IMR-90 (cell line): ENCODE data around the gene DNAAF2. TPM values are rescaled to one million over a fixed set of nuclear protein-coding genes. Genes with fewer than 3 reads are reported as not detected.

Source experiments
- ATAC-seq: fragments of 200-7000 bp; cut with Tn5 transposase; 2 replicates; pipeline ENCODE4 v1.9.1; 2020; ENCODE audit warnings: low read depth, mild to moderate bottlenecking, moderate library complexity
- BruUV-seq: library from RNA; stranded (reverse); fragments of 400-500 nt; replicated peaks from 2 replicates; lab custom pipeline; 2021; lab: Mats Ljungman, UMichigan
- CTCF ChIA-PET: fragments of 300-600 bp; formaldehyde crosslinking; extraction: SDS; loops from one replicate; lab custom pipeline; 2021; ENCODE audit warnings: antibody characterized with exemption; lab: Yijun Ruan, JAX
- POLR2A ChIA-PET: fragments of 300-600 bp; sonication (Branson Sonifier 250); formaldehyde crosslinking; loops from one replicate; lab custom pipeline; 2022; ENCODE audit warnings: antibody characterized with exemption; ENCODE audit not compliant: unreplicated experiment; lab: Charles Lee
- DNase-seq: peaks from one replicate; pipeline ENCODE4 v3.0.0; 2013
- H2AFZ ChIP-seq: replicated peaks from 2 replicates; pipeline ENCODE3; 2013; ENCODE audit warnings: low read length, mild to moderate bottlenecking; ENCODE audit not compliant: poor library complexity
- H2AK5ac ChIP-seq: 2 replicates; pipeline ENCODE4 v1.6.1; 2013; ENCODE audit warnings: low read depth, low read length, inconsistent platforms
- H2AK9ac ChIP-seq: replicated peaks from 2 replicates; pipeline ENCODE3; 2013; ENCODE audit warnings: mild to moderate bottlenecking, low read depth, low read length, moderate library complexity; ENCODE audit not compliant: poor library complexity
- H2BK120ac ChIP-seq: 2 replicates; pipeline ENCODE4 v1.6.1; 2013; ENCODE audit warnings: low read depth, low read length, inconsistent platforms
- H2BK15ac ChIP-seq: 3 replicates; pipeline ENCODE4 v1.6.1; 2013; ENCODE audit warnings: low read depth, low read length, inconsistent platforms
- H2BK20ac ChIP-seq: 2 replicates; pipeline ENCODE4 v1.6.1; 2013; ENCODE audit warnings: low read depth, mild to moderate bottlenecking, inconsistent platforms, low read length, moderate library complexity
- H2BK5ac ChIP-seq: 2 replicates; pipeline ENCODE4 v1.6.1; 2013; ENCODE audit warnings: mild to moderate bottlenecking, low read depth, low read length, inconsistent platforms; ENCODE audit not compliant: poor library complexity, severe bottlenecking
- H3K14ac ChIP-seq: replicated peaks from 2 replicates; pipeline ENCODE4 v1.6.1; 2013; ENCODE audit warnings: low read depth, low read length, inconsistent platforms
- H3K18ac ChIP-seq: 2 replicates; pipeline ENCODE4 v1.6.1; 2013; ENCODE audit warnings: low read depth, low read length, control low read depth
- H3K23ac ChIP-seq: 2 replicates; pipeline ENCODE4 v1.6.1; 2013; ENCODE audit warnings: low read depth, low read length, inconsistent platforms
- H3K27ac ChIP-seq: 2 replicates; pipeline ENCODE4 v1.5.1; 2013; ENCODE audit warnings: mild to moderate bottlenecking, control low read depth, low read length; ENCODE audit not compliant: insufficient read depth
- H3K27me3 ChIP-seq: 2 replicates; pipeline ENCODE4 v1.6.1; 2013; ENCODE audit warnings: low read length; ENCODE audit not compliant: control insufficient read depth, insufficient read depth
- H3K36me3 ChIP-seq: 2 replicates; pipeline ENCODE4 v1.6.1; 2013; ENCODE audit warnings: low read length, mixed read lengths; ENCODE audit not compliant: control insufficient read depth, insufficient read depth
- H3K4ac ChIP-seq: 2 replicates; pipeline ENCODE4 v1.6.1; 2013; ENCODE audit warnings: low read depth, low read length, inconsistent platforms
- H3K4me1 ChIP-seq: 2 replicates; pipeline ENCODE4 v1.6.1; 2013; ENCODE audit warnings: low read length, mixed read lengths; ENCODE audit not compliant: control insufficient read depth, insufficient read depth
- H3K4me2 ChIP-seq: 2 replicates; pipeline ENCODE4 v1.6.1; 2013; ENCODE audit warnings: low read depth, mild to moderate bottlenecking, control low read depth, low read length, moderate library complexity
- H3K4me3 ChIP-seq: 2 replicates; pipeline ENCODE4 v1.5.1; 2013; ENCODE audit warnings: low read depth, mild to moderate bottlenecking, control low read depth, low read length, moderate library complexity; ENCODE audit not compliant: insufficient read depth
- H3K56ac ChIP-seq: 2 replicates; pipeline ENCODE4 v1.6.1; 2013; ENCODE audit warnings: low read length, inconsistent platforms; ENCODE audit not compliant: insufficient read depth; ENCODE audit errors: extremely low read depth
- H3K79me1 ChIP-seq, 2 experiments: 2 replicates each; pipeline ENCODE4 v1.6.1; 2013; ENCODE audit warnings: low read length in 2 of 2, inconsistent platforms in 1 of 2, low read depth in 1 of 2
- H3K9ac ChIP-seq: 2 replicates; pipeline ENCODE4 v1.6.1; 2013; ENCODE audit warnings: low read depth, low read length, control low read depth
- H3K9me1 ChIP-seq: 2 replicates; pipeline ENCODE4 v1.6.1; 2013; ENCODE audit warnings: low read length, inconsistent platforms; ENCODE audit not compliant: insufficient read depth
- H3K9me3 ChIP-seq: 2 replicates; pipeline ENCODE4 v1.6.1; 2013; ENCODE audit warnings: low read length; ENCODE audit not compliant: control insufficient read depth, insufficient read depth
- H4K20me1 ChIP-seq: 2 replicates; pipeline ENCODE4 v1.6.1; 2013; ENCODE audit warnings: low read length, inconsistent platforms; ENCODE audit not compliant: insufficient read depth
- H4K5ac ChIP-seq: 2 replicates; pipeline ENCODE4 v1.6.1; 2013; ENCODE audit warnings: mild to moderate bottlenecking, low read depth, low read length, control low read depth
- H4K8ac ChIP-seq, 2 experiments: 2 replicates each; pipeline ENCODE4 v1.6.1; 2013; ENCODE audit warnings: low read depth in 2 of 2, low read length in 2 of 2, control low read depth in 1 of 2, inconsistent platforms in 1 of 2
- H4K91ac ChIP-seq: 2 replicates; pipeline ENCODE4 v1.6.1; 2013; ENCODE audit warnings: low read depth, low read length, inconsistent platforms; ENCODE audit not compliant: insufficient read depth
- BHLHE40 ChIP-seq: fragments of 150-350 bp; IDR thresholded peaks from 2 replicates; pipeline ENCODE4 v1.6.1; 2016; ENCODE audit warnings: mild to moderate bottlenecking, low read depth, low read length
- CHD1 ChIP-seq: IDR thresholded peaks from 2 replicates; pipeline ENCODE4 v1.6.1; 2012; ENCODE audit warnings: low read depth, low read length, improper control_type of control experiment
- FOS ChIP-seq: fragments of 150-350 bp; IDR thresholded peaks from 2 replicates; pipeline ENCODE4 v1.6.1; 2016; ENCODE audit warnings: low read depth, low read length
- MAFK ChIP-seq: IDR thresholded peaks from 2 replicates; pipeline ENCODE4 v1.6.1; 2012; ENCODE audit warnings: low read depth, low read length, improper control_type of control experiment
- MAZ ChIP-seq: IDR thresholded peaks from 2 replicates; pipeline ENCODE4 v1.6.1; 2012; ENCODE audit warnings: low read depth, mild to moderate bottlenecking, low read length, improper control_type of control experiment, moderate library complexity, borderline replicate concordance
- MXI1 ChIP-seq: IDR thresholded peaks from 2 replicates; pipeline ENCODE4 v1.6.1; 2012; ENCODE audit warnings: low read depth, mild to moderate bottlenecking, low read length, moderate library complexity, borderline replicate concordance
- NFE2L2 ChIP-seq: fragments of 150-350 bp; IDR thresholded peaks from 2 replicates; pipeline ENCODE4 v1.6.1; 2016; ENCODE audit warnings: low read depth, mild to moderate bottlenecking, low read length
- POLR2A ChIP-seq: IDR thresholded peaks from 2 replicates; pipeline ENCODE4 v1.6.1; 2012; ENCODE audit warnings: mild to moderate bottlenecking, low read depth, low read length
- RAD21 ChIP-seq: IDR thresholded peaks from 2 replicates; pipeline ENCODE4 v1.6.1; 2012; ENCODE audit warnings: low read length, improper control_type of control experiment
- RCOR1 ChIP-seq: IDR thresholded peaks from 2 replicates; pipeline ENCODE4 v1.6.1; 2012; ENCODE audit warnings: mild to moderate bottlenecking, low read length, improper control_type of control experiment; ENCODE audit not compliant: insufficient replicate concordance
- RFX5 ChIP-seq: IDR thresholded peaks from 2 replicates; pipeline ENCODE4 v1.8.0; 2012; ENCODE audit warnings: low read depth, mild to moderate bottlenecking, low read length, moderate library complexity
- SMC3 ChIP-seq: fragments of 150-350 bp; IDR thresholded peaks from 2 replicates; pipeline ENCODE4 v1.6.1; 2016; ENCODE audit warnings: low read depth, mild to moderate bottlenecking, antibody characterized with exemption, low read length, moderate library complexity
- WGBS, 2 experiments: methylation state at CpG; one replicate each; pipeline versions ENCODE4 v1.1.5 to v1.1.7; 2013; ENCODE audit warnings: missing lambda C conversion rate in 2 of 2; ENCODE audit not compliant: insufficient read length in 1 of 2; ENCODE audit errors: extremely low coverage in 2 of 2; 5-methylcytosine and 5-hydroxymethylcytosine counted together
- dilution Hi-C: fragments of 300-500 bp; cut with HindIII; formaldehyde crosslinking; loops from one replicate; pipeline ENCODE4 v1.14.3; 2018; ENCODE audit warnings: low sequenced_read_pairs; ENCODE audit not compliant: unreplicated experiment
- in situ Hi-C: fragments of 300-500 bp; cut with MboI; formaldehyde crosslinking; loops from 3 replicates; pipeline ENCODE4 v1.14.3; 2019; ENCODE audit warnings: low sequenced_read_pairs, inconsistent platforms, mixed read lengths
- intact Hi-C: fragments of 100-400 bp; cut with micrococcal nuclease; formaldehyde crosslinking; loops from 2 replicates; pipeline ENCODE4 v1.10.0; 2022
- polyA plus RNA-seq, 3 experiments: library from polyadenylated mRNA; depleted of rRNA; stranded (reverse); fragments of >200 nt; gene quantifications; 2 replicates each; pipeline ENCODE4 v1.2.3, GENCODE V29; 2012; ENCODE audit warnings: low replicate concordance in 1 of 3
- total RNA-seq: library from RNA; depleted of rRNA; stranded (reverse); fragments of >200 nt; gene quantifications from 2 replicates; pipeline ENCODE4 v1.2.3, GENCODE V29; 2012
- TF ChIP-seq, protein P1 (sequence below): fragments of 150-350 bp; IDR thresholded peaks from 2 replicates; pipeline ENCODE4 v1.6.1; 2017; ENCODE audit warnings: mild to moderate bottlenecking, antibody characterized with exemption, low read length, low read depth
- TF ChIP-seq, protein P2 (sequence below): conservative IDR thresholded peaks from 2 replicates; pipeline ENCODE4 v1.5.1; 2012; ENCODE audit warnings: mild to moderate bottlenecking, low read depth, low read length, improper control_type of control experiment

Gene DNAAF2
- total and polyA plus RNA-seq, 2 of the 4 experiments (the other 2 are of a cell fraction), result 4.1 to 4.7 TPM

DNA sequence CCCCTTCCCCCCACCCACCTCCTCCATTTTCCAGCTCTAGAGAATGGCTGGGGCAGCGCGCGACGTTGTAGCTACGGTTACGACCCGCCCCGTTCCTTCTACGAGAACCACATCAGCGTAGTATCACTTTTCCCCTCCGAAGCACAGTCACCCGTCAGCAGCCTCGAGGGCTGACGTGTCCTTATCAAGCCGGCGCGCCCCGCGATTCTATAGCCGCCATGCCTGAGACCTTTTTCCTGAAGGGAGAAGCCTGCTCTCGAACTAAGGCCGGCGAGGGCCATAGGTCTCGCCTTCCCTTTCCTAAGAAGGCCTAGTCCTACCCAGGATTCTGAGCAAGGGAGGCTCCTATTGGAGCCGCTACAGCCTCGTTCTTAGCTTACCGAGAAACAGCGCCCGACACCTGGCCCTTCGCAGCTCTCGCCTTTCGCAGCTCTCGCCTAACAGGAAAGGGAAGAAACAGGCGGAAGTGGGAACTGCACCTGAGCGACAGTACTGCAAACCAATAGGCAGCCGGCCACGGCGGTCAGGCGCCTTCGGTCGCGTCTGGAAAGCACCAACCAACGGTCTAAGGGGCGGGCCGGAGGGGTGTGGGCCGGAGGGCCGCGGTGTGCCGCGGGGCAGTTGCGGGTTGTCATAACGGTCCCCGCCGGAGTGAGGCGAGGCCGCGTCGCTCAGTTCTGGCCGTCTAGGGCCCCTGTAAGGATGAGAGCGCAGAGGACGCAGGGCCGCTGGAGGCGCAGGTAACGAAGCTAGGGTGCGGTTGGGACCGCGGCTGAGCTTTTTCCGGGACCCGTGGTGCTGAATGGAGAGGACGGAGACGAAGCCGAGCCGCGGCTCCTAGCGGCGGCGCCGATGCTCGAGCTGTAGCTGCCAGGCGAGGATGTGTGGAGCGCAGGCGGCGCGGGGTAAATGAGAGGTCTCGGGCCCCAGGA lies 14.6 kb downstream of the DNAAF2 start, which contains the start of the genes MGAT2 and RPL36AL:
TSS of gene MGAT2 (plus strand) at position 618 of the 932 bp plus-strand sequence. CDS start 470 bp downstream, outside the sequence.
TSS of gene RPL36AL (minus strand) at position 445 of the 932 bp plus-strand sequence. CDS start 1,522 bp downstream, outside the sequence.
- in situ Hi-C loops (no loop called here), intact Hi-C loops (loop anchor here (2.0 kb wide), 1 partner anchor 158 kb away; no protein-coding TSS in a partner anchor)
- peak within 1 kb of the TSS; percentile 83 for H3K4me2 ChIP-seq
- TF ChIP-seq NFE2L2, result no peak
- peak; percentile 55; the same call in 1 of the 2 replicates for TF ChIP-seq MXI1
- no peak for TF ChIP-seq CHD1
- TF ChIP-seq, protein P1, sequence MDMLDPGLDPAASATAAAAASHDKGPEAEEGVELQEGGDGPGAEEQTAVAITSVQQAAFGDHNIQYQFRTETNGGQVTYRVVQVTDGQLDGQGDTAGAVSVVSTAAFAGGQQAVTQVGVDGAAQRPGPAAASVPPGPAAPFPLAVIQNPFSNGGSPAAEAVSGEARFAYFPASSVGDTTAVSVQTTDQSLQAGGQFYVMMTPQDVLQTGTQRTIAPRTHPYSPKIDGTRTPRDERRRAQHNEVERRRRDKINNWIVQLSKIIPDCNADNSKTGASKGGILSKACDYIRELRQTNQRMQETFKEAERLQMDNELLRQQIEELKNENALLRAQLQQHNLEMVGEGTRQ, result peak; percentile 90
- peak; percentile 97 for TF ChIP-seq POLR2A
- TF ChIP-seq FOS, result peak; percentile 38; the same call in 1 of the 2 replicates
- no peak for TF ChIP-seq SMC3
- no peak for TF ChIP-seq RFX5
- no peak for TF ChIP-seq MAFK
- peak; percentile 47; the same call in 1 of the 2 replicates for TF ChIP-seq MAZ
- no peak for TF ChIP-seq BHLHE40
- TF ChIP-seq, protein P2, sequence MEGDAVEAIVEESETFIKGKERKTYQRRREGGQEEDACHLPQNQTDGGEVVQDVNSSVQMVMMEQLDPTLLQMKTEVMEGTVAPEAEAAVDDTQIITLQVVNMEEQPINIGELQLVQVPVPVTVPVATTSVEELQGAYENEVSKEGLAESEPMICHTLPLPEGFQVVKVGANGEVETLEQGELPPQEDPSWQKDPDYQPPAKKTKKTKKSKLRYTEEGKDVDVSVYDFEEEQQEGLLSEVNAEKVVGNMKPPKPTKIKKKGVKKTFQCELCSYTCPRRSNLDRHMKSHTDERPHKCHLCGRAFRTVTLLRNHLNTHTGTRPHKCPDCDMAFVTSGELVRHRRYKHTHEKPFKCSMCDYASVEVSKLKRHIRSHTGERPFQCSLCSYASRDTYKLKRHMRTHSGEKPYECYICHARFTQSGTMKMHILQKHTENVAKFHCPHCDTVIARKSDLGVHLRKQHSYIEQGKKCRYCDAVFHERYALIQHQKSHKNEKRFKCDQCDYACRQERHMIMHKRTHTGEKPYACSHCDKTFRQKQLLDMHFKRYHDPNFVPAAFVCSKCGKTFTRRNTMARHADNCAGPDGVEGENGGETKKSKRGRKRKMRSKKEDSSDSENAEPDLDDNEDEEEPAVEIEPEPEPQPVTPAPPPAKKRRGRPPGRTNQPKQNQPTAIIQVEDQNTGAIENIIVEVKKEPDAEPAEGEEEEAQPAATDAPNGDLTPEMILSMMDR, result peak; percentile 29; the same call in 1 of the 2 replicates
- no peak for TF ChIP-seq RCOR1
- no peak for TF ChIP-seq RAD21

More for the DNA sequence above, 14.6 kb downstream of the DNAAF2 start, which contains the start of the genes MGAT2 and RPL36AL:
- Histone ChIP-seq H2AK9ac (peak within 1 kb of the TSS; percentile 92), H2BK5ac (peak within 1 kb of the TSS; percentile 79), H3K56ac (peak within 1 kb of the TSS; percentile 94), H3K9me1 (peaks cover 7% of the 10 kb centered on the region), H4K20me1 (peaks cover 46% of the 10 kb centered on the region), H2AK5ac (peak within 1 kb of the TSS; percentile 71), H3K27ac (peak within 1 kb of the TSS; percentile 91), H4K8ac (peak within 1 kb of the TSS; percentile 68 to 86), H2BK120ac (peak within 1 kb of the TSS; percentile 48; the same call in 1 of the 2 replicates), H3K4me3 (peak within 1 kb of the TSS; percentile 84), H4K5ac (peak within 1 kb of the TSS; percentile 76), H3K4ac (peak within 1 kb of the TSS; percentile 93), H2BK20ac (no peak within 1 kb of the TSS), H3K9ac (peak within 1 kb of the TSS; percentile 92), H2AFZ (peak within 1 kb of the TSS; percentile 89), H4K91ac (peak within 1 kb of the TSS; percentile 91), H3K36me3 (peaks cover 11% of the 10 kb centered on the region), H3K9me3 (no peaks in the 10 kb centered on the region), H3K79me1 (peaks cover 8 to 57% of the 10 kb centered on the region in 2 experiments; a peak in 3 of 4 replicates), H3K27me3 (no peaks in the 10 kb centered on the region), H2BK15ac (no peak within 1 kb of the TSS), H3K14ac (peak within 1 kb of the TSS; percentile 89), H3K18ac (peak within 1 kb of the TSS; percentile 62), H3K4me1 (peaks cover 13% of the 10 kb centered on the region), H3K23ac (peak within 1 kb of the TSS; percentile 90)
- dilution Hi-C loops, result no loop called here
- CTCF ChIA-PET, result interaction anchor here (0.9 to 1.1 kb wide), 3 partner anchors 11 to 14 kb away, joined by 3 read pairs; no protein-coding TSS in a partner anchor
- no TSS peak for BruUV-seq
- whole genome bisulfite sequencing, 2 experiments, result 0% methylated on average over 35 of the region's 85 CpGs; no CpG with 5 or more reads in 1 of the 2 experiments
- POLR2A ChIA-PET, result no interaction called here
- DNase-seq, result peak; percentile 99
- peak; percentile 94 for ATAC-seq
